NK-92 (cell line): Measurements from ENCODE around the gene ADNP2.

ENCODE experiments used
- DNase-seq: peaks from one replicate; lab custom pipeline; 2025; ENCODE audit not compliant: unreplicated experiment; lab: John Stamatoyannopoulos, UW

Gene ADNP2

DNA sequence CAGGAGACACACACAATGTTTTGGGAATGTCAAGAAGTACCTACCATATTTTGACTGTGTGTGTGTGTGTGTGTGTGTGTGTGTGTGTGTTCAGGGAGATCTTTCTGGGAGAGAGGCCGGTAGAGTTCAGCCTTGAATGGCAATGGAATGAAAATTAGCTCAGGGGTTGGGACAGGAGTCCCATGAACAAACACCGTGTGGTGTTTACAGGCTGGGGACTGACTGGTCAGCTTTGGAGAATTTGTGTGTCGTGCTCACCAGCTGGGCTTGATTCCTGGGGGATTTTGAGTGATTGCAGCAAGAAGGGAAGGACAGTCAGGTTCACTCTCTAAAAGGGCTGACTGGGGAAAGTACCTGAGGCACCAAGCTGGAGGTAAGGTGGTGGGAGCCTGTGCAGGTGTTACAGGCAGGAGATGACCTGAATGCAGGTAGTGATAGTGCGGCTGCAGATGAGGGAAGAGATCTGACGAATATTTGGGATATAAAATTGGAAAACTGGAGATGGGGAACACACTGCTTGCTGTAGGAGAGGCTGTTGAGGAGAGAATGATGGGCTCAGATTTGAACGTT is 2.5 kb upstream of the ADNP2 start:
- no peak for DNase-seq

DNA sequence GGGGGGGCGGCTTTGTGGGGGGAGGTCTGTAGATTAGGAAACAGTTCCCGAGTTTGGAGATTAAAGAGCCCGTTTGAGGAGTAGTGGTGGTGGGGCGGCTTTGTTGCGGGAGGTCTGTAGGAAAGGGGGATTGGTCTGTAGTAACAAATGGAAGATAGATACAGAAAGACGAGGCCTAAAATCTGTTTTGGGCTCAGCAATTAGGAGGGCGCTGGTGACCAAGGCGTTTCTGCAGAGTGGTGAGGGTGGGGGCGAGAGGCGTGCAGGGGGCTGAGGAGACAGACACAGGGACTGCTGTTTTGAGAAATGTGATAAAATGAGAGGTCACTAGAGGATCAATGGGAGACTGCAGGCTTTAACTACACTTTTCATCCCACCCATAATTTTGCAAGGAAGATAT is 1.6 kb upstream of the ADNP2 start:
- no peak for DNase-seq

GRCh38 chr18:80108121-80108536 is 933 bp upstream of the ADNP2 start:
- DNase-seq: no peak

GRCh38 chr18:80109676-80110078 is 615 bp downstream of the ADNP2 start:
- no peak for DNase-seq

DNA sequence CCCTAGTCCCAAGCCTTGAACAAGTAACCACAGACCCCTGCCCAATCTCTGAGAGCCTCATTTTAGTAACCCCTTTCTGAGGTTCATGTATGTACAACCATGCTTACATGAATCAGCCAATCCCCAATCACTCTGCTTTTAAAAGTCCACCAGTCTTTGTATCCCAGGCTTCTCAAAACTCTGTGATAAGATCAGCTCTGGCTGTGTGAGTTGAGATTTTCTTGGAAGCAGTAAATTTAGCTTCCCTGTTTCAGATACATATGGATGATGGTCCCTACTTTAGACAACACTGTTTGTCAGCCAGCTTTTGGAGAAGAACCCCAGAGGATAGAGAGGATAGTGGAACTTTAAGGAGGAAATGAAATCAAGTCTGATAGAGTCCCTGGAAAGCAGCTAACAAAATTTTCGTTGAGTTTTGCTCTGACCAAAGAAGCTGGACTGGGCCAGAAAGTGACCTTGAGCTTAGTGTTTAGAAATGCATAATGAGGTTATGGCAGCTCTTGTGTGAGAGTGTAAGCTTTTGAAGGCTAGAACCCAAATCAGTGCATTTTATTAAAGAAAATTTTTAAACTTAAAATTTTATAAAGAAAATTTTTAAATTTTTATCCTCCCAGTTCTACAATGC is 3.7 kb downstream of the ADNP2 start:
- no peak for DNase-seq

DNA sequence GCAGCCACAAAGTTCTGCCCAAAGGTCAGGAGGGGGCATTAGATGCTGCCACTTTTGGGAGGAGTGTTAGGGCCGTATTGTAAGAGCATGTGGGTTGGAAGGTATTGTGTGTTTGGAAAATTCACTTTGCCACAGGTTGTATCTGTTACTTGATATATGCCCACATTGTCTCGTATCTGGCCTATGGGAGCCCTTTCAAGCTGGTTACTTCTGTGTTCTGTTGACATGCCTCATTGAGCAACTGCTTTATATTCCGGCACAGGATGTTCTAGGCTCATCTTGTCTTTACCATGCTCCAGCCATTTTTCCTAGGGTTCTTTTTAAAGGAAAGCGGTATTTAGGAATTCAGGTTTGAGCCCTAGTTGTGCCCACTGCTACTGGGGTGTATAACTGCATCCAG is 6.0 kb downstream of the ADNP2 start:
- DNase-seq: no peak

DNA sequence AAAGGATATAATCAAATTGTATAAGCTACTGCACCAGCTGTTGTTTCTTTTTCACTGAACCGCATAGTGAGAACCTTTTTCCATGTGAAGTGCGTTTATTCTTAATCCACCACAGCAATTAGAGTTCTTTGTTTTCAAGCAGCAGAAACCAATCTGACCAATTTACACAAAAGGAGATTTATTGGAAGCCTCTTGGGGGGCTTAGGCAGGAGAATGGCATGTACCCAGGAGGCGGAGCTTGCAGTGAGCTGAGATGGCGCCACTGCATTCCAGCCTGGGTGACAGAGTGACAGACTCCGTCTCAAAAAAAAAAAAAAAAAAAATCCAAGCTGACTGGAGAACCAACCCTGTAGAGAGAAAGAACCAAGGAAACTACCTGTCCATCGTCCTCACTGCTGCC is 10.0 kb downstream of the ADNP2 start:
- DNase-seq: no peak

- no peak for DNase-seq
These were observed 11.9 kb downstream of the ADNP2 start for GRCh38 chr18:80120932-80121331.

GRCh38 chr18:80124131-80124530 is 15.1 kb downstream of the ADNP2 start:
- no peak for DNase-seq

GRCh38 chr18:80126797-80127196 is 17.7 kb downstream of the ADNP2 start:
- no peak for DNase-seq

- no peak for DNase-seq
These were observed 18.6 kb downstream of the ADNP2 start for GRCh38 chr18:80127635-80128034.

GRCh38 chr18:80129672-80130367 is 20.8 kb downstream of the ADNP2 start:
- DNase-seq: no peak

DNA sequence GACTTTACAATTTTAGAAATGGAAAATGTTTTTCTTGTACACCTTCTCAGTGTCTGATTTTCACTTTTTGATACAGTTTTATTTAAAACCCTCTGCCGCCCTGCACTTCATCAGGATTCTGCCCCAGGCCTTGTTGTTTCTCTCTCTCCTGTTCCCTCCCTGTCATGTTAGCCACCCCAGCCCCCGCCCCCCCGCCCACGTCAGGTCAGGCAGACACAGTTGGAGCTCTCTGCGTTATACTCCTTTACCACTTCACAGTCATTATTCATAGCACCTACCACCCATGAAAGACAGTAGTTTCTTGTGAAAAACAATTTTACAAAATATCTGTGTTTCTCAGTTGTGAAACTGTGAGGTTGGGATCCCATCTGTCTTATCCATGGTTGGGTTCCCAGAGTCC is 21.5 kb downstream of the ADNP2 start:
- no peak for DNase-seq

GRCh38 chr18:80132180-80132812 is 23.2 kb downstream of the ADNP2 start:
- DNase-seq: no peak

- no peak for DNase-seq
These were observed 24.1 kb downstream of the ADNP2 start for GRCh38 chr18:80133124-80133523.

DNA sequence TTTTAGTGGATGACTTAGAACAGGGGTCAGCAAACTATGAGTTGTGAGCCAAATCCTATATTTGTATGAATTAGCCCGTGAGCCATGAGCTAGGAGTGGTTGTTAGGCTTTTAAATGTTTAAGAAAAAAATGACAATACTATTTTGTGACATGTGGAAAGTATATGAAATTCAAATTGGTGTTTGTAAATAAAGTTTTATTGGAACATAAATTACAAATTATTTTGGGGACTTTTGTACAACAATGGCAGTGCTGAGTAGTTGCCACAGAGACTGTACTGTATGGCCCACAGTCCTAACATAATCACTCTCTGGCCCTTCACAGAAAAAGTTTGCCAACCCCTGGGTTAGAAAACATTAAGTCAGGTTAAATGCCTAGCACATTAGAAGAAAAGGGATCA is 26.1 kb downstream of the ADNP2 start:
- no peak for DNase-seq

DNA sequence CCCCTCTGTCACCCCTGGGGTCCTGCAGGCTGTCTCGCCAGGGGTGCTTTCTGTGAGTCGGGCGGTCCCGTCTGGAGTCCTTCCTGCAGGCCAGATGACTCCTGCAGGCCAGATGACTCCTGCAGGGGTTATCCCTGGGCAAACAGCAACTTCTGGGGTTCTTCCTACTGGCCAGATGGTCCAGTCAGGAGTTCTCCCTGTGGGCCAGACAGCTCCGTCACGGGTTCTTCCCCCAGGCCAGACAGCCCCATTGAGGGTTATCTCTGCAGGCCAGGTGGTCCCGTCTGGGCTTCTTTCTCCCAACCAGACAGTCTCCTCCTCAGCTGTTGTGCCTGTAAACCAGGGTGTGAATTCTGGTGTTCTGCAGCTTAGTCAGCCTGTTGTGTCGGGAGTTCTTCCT is 27.6 kb downstream of the ADNP2 start:
- DNase-seq: no peak

GRCh38 chr18:80137137-80137536 is 28.1 kb downstream of the ADNP2 start:
- DNase-seq: no peak

DNA sequence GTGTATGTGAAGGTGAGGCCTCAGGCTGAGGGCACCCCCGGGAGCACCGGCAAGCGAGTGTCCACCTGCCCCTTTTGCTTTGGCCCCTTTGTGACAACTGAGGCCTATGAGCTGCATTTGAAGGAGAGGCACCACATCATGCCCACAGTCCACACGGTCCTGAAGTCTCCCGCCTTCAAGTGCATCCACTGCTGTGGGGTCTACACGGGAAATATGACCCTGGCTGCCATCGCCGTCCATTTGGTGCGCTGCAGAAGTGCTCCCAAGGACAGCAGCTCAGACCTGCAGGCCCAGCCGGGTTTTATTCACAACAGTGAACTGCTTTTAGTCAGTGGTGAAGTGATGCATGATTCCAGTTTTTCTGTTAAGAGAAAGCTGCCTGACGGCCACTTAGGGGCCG is 28.9 kb downstream of the ADNP2 start:
- no peak for DNase-seq

GRCh38 chr18:80140455-80140985 is 31.5 kb downstream of the ADNP2 start:
- no peak for DNase-seq

- DNase-seq: no peak
These were observed 34.8 kb downstream of the ADNP2 start for GRCh38 chr18:80143881-80144280.
